Measurements from ENCODE around the gene RFC2. TPM values are rescaled to one million over a fixed set of nuclear protein-coding genes. Genes with fewer than 3 reads are reported as not detected.
"Not testable (repeated sequence)": the region's sequence is repeated elsewhere in the genome, so short reads cannot be mapped to it uniquely, and the experiment has no call there.

The RFC2 gene
- total RNA-seq, 2 experiments from 2014 or later: 95.4 to 97.0 TPM

- POLR2A ChIA-PET: interaction anchor here (0.5 kb wide), 1 partner anchor 174 kb away, joined by 4 read pairs; no protein-coding TSS in a partner anchor
- CTCF ChIA-PET: interaction anchor here (1.8 kb wide), 1 partner anchor 146 kb away, joined by 4 read pairs; no protein-coding TSS in a partner anchor
Observed at GRCh38 chr7:74255461-74255860, 1.3 kb upstream of the RFC2 start.

GRCh38 chr7:74254858-74255379, 720 bp upstream of the RFC2 start:
- ChIA-PET CTCF (interaction anchor here (0.5 to 1.8 kb wide), 3 partner anchors 12 to 146 kb away, joined by 3 to 4 read pairs (median 3); no protein-coding TSS in a partner anchor), POLR2A (interaction anchor here (0.5 to 0.6 kb wide), 2 partner anchors 173 to 416 kb away, joined by 3 to 4 read pairs; no protein-coding TSS in a partner anchor)

- ChIA-PET POLR2A (interaction anchor here (0.6 kb wide), 1 partner anchor 459 kb away, joined by 4 read pairs; no protein-coding TSS in a partner anchor), CTCF (interaction anchor here (1.0 to 1.8 kb wide), 2 partner anchors 34 to 147 kb away, joined by 3 to 4 read pairs; no protein-coding TSS in a partner anchor)
Observed at GRCh38 chr7:74253835-74254128, 417 bp downstream of the RFC2 start.

- CTCF ChIA-PET: no interaction called here
- POLR2A ChIA-PET: interaction anchor here (0.6 kb wide), 1 partner anchor 459 kb away, joined by 4 read pairs; no protein-coding TSS in a partner anchor
Observed at GRCh38 chr7:74253331-74253730, 868 bp downstream of the RFC2 start.

GRCh38 chr7:74252893-74253292, 1.3 kb downstream of the RFC2 start:
- ChIA-PET CTCF (no interaction called here), POLR2A (interaction anchor here (0.6 kb wide), 1 partner anchor 460 kb away, joined by 4 read pairs; no protein-coding TSS in a partner anchor)

- CTCF ChIA-PET, POLR2A ChIA-PET: not testable (repeated sequence)
Observed at GRCh38 chr7:74249058-74249457, 5.1 kb downstream of the RFC2 start.

- CTCF ChIA-PET: no interaction called here
Observed at GRCh38 chr7:74248156-74248555, 6.0 kb downstream of the RFC2 start.

GRCh38 chr7:74246497-74246896, 7.7 kb downstream of the RFC2 start:
- CTCF ChIA-PET: no interaction called here

More at GRCh38 chr7:74248156-74248555, 6.0 kb downstream of the RFC2 start:
- POLR2A ChIA-PET: no interaction called here

GRCh38 chr7:74242122-74242443, 12.1 kb downstream of the RFC2 start:
- POLR2A ChIA-PET: no interaction called here
- CTCF ChIA-PET: interaction anchor here (1.0 to 1.9 kb wide), 2 partner anchors 36 to 159 kb away, joined by 4 read pairs; no protein-coding TSS in a partner anchor

More at GRCh38 chr7:74246497-74246896, 7.7 kb downstream of the RFC2 start:
- POLR2A ChIA-PET: no interaction called here

- POLR2A ChIA-PET: no interaction called here
- CTCF ChIA-PET: interaction anchor here (1.1 kb wide), 1 partner anchor 34 kb away, joined by 4 read pairs; no protein-coding TSS in a partner anchor
Observed at GRCh38 chr7:74240482-74240881, 13.7 kb downstream of the RFC2 start.

GRCh38 chr7:74236284-74236683, 17.9 kb downstream of the RFC2 start:
- POLR2A ChIA-PET: no interaction called here
- CTCF ChIA-PET: interaction anchor here (1.4 kb wide), 1 partner anchor 166 kb away, joined by 3 read pairs; no protein-coding TSS in a partner anchor

- CTCF ChIA-PET: interaction anchor here (1.4 kb wide), 1 partner anchor 166 kb away, joined by 3 read pairs; no protein-coding TSS in a partner anchor
- POLR2A ChIA-PET: no interaction called here
Observed at GRCh38 chr7:74235518-74236268, 18.5 kb downstream of the RFC2 start.

- ChIA-PET POLR2A (no interaction called here), CTCF (no interaction called here)
Observed at GRCh38 chr7:74233655-74234285, 20.4 kb downstream of the RFC2 start.

- CTCF ChIA-PET: interaction anchor here (2.0 kb wide), 1 partner anchor 25 kb away, joined by 4 read pairs; no protein-coding TSS in a partner anchor
Observed at GRCh38 chr7:74231232-74231590, 23.0 kb downstream of the RFC2 start.

GRCh38 chr7:74230446-74231231, 23.6 kb downstream of the RFC2 start:
- ChIA-PET CTCF (interaction anchor here (2.0 kb wide), 1 partner anchor 24 kb away, joined by 4 read pairs; no protein-coding TSS in a partner anchor), POLR2A (no interaction called here)

More at GRCh38 chr7:74231232-74231590, 23.0 kb downstream of the RFC2 start:
- POLR2A ChIA-PET: no interaction called here

- ChIA-PET POLR2A (interaction anchor here (1.0 kb wide), 1 partner anchor 46 kb away, joined by 3 read pairs; no protein-coding TSS in a partner anchor), CTCF (interaction anchor here (2.0 kb wide), 1 partner anchor 23 kb away, joined by 4 read pairs; no protein-coding TSS in a partner anchor)
Observed at GRCh38 chr7:74228951-74229900, 25.0 kb downstream of the RFC2 start.

GRCh38 chr7:74226633-74227032, 27.6 kb downstream of the RFC2 start:
- ChIA-PET POLR2A (no interaction called here), CTCF (no interaction called here)

- ChIA-PET CTCF (no interaction called here), POLR2A (no interaction called here)
Observed at GRCh38 chr7:74225400-74225799, 28.8 kb downstream of the RFC2 start.

Measured in activated CD8-positive, alpha-beta memory T cell treated with anti-CD3 and anti-CD28 coated beads for 36 hours (primary cell).